HG02588 (cell line): Measurements from ENCODE around the gene PRRC2B.

ENCODE experiments used
- ATAC-seq: cut with Tn5 transposase; IDR thresholded peaks from one replicate; pipeline ENCODE4 v1.9.1; 2021; ENCODE audit warnings: mild to moderate bottlenecking, moderate library complexity; ENCODE audit not compliant: unreplicated experiment

PRRC2B gene

GRCh38 chr9:131406563-131407436 is 12.9 kb downstream of the PRRC2B start:
- no peak for ATAC-seq

GRCh38 chr9:131407717-131408195 is 13.9 kb downstream of the PRRC2B start:
- ATAC-seq = no peak

- no peak for ATAC-seq
Observed at GRCh38 chr9:131409458-131409992, 15.6 kb downstream of the PRRC2B start.

- ATAC-seq = no peak
Observed at GRCh38 chr9:131410044-131410491, 16.2 kb downstream of the PRRC2B start.

GRCh38 chr9:131411719-131412681 is 18.1 kb downstream of the PRRC2B start:
- no peak for ATAC-seq

GRCh38 chr9:131416509-131416908 is 22.6 kb downstream of the PRRC2B start:
- ATAC-seq = no peak

GRCh38 chr9:131417264-131418142 is 23.6 kb downstream of the PRRC2B start:
- ATAC-seq = no peak

- ATAC-seq = no peak
Observed at GRCh38 chr9:131418143-131419025, 24.5 kb downstream of the PRRC2B start.

GRCh38 chr9:131419026-131419614 is 25.2 kb downstream of the PRRC2B start:
- no peak for ATAC-seq

- no peak for ATAC-seq
Observed at GRCh38 chr9:131419716-131420115, 25.8 kb downstream of the PRRC2B start.

- ATAC-seq = no peak
Observed at GRCh38 chr9:131420980-131421624, 27.2 kb downstream of the PRRC2B start.

- no peak for ATAC-seq
Observed at GRCh38 chr9:131421691-131422090, 27.8 kb downstream of the PRRC2B start.

- no peak for ATAC-seq
Observed at GRCh38 chr9:131422241-131422792, 28.4 kb downstream of the PRRC2B start.

- ATAC-seq = no peak
Observed at GRCh38 chr9:131423171-131423581, 29.3 kb downstream of the PRRC2B start.

- no peak for ATAC-seq
Observed at GRCh38 chr9:131426545-131426944, 32.7 kb downstream of the PRRC2B start.

GRCh38 chr9:131429121-131430012 is 35.5 kb downstream of the PRRC2B start:
- ATAC-seq = no peak

GRCh38 chr9:131432050-131432449 is 38.2 kb downstream of the PRRC2B start:
- no peak for ATAC-seq
